HG03039 (cell line): Measurements from ENCODE around the gene MAGOHB.
"Not testable (repeated sequence)": the region's sequence is repeated elsewhere in the genome, so short reads cannot be mapped to it uniquely, and the experiment has no call there.

Experiments
- ATAC-seq: cut with Tn5 transposase; IDR thresholded peaks from one replicate; pipeline ENCODE4 v1.9.1; 2021; ENCODE audit warnings: mild to moderate bottlenecking, moderate library complexity; ENCODE audit not compliant: unreplicated experiment

MAGOHB gene

DNA sequence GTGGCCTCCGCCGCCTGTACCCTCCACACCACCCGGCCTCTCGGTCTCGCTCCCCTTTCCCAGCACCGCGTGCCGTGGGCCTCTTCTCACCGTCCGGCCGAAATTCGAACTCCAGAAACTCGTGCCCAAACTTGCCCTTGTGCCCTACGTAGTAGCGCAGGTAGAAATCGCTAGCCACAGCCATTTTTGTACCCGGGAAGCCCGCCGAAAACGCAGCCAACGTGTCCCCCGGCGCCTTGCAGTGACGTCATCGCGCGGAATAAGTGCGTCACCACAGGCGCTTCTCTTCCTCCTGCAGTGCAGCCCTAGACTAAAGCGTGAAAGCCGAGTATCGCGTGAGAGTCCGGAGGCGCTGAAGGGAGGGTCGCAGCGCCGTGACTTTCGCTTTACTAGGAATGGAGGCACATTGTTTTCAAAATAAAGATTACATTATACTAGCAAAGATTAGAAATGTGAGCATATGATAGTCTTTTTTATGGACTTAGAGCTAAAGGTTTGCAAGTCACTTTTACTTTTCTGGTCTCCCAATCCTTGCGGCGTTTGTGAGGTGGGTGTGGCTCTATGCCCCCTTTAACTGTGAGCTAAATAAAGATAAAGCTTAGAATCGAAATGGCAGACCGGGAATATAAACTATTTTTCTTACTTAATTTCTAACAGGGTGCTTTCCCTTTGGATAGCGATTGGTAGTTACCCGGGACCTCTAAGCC lies at the start of gene MAGOHB:
MAGOHB (minus strand) TSS at position 261 of the 707 bp plus-strand sequence; CDS start at position 184, 77 bp downstream.
- peak; percentile 96 for ATAC-seq

DNA sequence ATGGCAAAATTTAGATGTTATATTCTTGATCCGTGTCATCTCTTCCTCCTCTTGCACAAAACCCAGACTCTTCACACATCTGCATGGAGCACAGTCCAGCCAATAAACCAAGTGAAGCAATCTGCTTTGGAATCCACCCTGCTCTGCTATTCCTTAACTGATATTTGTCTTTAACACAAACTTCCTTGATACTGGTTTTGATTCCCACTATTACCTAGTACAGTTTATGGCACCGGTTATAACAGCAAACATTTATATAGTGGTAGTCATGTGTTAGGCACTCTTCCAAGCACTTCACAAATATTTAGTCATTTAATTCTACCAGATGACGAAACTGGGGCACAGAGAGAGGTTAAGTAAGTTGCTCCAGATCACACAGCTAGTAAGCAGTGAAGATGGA lies 47.9 kb upstream of the MAGOHB start:
- no peak for ATAC-seq

DNA sequence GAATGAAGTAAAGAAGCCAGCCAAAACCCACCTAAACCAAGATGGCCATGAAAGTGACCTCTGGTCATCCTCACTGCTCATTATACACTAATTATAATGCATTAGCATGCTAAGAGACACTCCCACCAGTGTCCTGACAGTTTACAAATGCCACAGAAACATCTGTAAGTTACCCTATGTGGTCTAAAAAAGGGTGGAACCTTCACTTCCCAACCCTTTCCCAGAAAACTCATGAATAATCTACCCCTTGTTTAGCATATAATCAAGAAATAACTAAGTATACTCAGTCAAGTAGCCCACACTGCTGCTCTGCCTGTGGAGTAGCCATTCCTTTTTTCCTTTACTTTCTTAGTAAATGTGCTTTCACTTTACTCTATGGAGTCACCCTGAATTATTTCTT lies 40.6 kb upstream of the MAGOHB start:
- ATAC-seq = no peak

DNA sequence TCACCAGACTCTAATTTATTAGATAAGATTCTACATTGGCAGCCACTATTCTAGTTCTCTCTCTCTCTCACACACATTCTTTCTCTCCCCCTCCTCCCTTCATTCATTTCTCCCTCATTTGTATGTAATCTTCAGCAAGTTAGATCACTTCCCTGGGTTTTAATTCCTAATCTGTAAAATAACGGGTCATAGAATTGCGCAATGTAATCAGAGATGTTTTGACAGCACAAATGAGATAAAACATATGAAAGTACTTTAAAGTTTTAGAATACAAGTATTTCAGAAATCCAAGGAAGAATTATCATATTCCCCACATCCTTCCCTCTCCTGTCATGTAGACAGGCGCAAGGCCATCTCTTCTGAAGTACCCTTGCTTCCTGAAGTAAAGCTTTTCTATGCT lies 38.8 kb upstream of the MAGOHB start:
- ATAC-seq = no peak

DNA sequence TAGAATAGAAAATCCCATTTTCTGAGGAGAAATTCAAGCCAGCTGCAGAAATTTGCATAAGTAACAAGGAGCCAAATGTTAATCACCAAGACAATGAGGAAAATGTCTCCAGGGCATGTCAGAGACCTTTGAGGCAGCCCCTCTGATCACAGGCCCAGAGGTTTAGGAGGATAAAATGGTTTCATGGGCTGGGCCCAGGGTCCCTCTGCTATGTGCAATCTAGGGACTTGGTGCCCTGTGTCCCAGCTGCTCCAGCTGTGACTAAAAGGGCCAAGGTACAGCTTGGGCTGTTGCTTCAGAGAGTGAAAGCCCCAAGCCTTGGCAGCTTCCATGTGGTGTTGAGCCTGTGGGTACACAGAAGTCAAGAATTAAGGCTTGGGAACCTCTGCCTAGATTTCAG lies 33.2 kb upstream of the MAGOHB start:
- not testable (repeated sequence) for ATAC-seq

DNA sequence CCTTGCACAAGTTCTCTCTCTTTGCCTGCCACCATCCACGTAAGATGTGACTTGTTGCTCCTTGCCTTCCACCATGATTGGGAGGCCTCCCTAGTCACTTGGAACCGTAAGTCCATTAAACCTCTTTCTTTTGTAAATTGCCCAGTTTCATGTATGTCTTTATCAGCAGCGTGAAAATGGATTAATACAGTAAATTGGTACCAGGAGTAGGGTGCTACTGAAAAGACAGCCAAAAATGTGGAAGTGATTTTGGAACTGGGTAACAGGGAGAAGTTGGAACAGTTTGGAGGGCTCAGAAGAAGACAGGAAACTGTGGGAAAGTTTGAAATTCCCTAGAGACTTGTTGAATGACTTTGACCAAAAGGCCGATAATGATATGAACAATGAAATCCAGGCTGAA lies 32.5 kb upstream of the MAGOHB start:
- ATAC-seq = no peak

DNA sequence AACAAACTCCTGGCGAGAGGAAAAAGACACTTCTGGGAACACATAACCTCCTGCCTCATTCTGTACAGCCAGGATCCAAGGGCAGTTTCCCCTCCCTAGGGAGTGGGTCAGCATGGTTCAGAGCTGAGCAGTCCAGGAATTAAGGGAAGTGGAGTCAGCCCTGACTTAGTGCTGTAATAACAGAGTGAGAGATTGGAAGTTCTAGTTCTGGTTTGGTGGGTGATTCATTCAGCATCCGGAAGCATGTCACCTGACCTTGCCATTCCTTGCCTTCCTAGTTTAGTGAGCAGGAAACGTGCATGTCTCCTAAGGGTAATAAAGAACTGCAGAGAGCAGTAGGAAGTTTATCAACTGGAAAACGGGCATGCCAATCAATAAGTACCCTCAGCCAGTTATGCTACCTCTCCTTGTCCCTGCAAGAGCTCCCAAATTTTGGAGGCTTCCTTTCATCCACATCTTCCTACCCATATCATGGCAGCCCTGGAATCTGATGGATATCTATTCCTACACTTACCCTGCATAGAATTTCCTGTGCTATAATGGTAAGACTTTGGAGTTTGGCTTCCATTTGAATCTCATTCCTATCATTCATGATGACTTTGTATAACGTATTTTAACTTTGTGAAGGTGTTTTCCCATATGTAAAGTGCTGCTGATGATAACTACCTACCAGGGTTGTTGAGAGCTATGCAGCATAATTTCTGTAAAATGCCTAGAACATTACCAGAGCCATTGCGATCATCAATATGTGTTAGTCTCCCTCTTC lies 28.5 kb upstream of the MAGOHB start:
- no peak for ATAC-seq

DNA sequence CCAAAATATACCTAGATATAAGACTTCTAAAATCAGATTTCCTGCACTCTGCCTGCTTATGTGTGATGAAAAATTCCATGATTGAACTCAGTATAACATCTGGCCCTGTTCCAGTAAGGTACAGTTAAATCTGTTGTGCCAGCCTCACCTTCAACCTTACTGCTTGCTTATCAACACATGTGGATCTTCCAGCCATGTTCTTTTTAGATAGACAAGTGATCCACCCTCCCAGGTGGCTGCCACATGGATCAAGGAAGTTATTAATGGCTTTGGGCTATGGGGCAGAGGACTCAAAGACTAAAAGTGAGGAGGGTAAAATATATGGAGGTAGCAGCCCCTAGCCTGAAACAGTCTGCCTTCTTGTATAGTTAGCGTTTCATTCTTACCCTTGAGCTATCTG lies 25.3 kb upstream of the MAGOHB start:
- ATAC-seq = no peak

DNA sequence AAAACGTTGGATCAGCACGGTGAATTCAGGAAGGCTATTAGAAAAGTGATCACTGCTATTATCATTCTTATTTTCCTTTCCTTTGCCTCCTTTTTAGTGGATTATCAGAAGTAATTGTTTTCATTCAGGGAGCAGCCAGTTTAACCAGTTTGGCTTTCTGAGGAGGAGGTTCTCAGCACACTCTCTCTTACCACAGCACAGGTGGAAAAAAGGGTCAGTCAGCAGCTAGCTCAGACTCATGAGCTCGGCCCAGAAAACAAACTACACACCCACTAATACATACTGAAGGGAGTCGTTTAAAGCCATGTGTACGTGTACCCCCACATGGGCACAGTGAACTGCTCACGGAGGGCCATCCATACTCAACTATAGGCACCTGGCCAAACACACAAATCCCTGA lies 23.2 kb upstream of the MAGOHB start:
- no peak for ATAC-seq

DNA sequence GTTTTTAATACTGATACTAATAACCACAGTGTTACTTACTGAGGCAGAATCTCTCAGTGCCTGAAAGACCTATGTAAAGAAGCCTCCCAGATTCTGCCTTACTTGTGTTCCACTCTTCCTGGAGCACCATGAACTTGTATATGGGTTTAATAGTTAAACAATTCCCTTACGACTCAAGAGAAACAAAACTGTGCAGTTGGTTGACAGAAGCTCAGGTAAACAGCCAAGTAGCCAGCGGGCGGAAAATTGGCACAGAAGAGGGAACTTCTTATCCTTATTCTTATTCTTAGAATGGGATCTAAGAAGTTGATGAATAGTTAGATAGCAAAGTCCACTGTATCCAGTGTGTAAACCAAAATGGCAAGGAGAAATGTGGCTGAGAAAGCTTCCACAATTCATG lies 22.7 kb upstream of the MAGOHB start:
- ATAC-seq = no peak

DNA sequence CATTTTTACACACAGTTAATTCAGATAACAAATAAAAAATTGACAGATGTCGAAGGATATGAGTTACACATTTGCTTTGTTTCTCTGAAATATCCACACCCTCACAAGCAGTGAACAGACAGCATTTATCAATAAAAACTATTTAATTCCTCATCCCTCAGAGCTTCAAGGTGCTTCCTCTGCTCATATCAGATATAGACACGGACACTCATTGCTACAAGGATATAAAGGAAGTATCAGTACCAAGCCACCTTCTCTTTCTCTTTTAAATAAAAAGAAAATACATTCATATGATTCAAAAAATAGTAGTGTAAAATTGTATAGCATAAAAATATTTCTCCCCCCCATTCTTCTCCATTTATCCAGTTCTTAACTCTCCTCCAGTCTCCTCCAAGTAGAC lies 21.9 kb upstream of the MAGOHB start:
- ATAC-seq = no peak

DNA sequence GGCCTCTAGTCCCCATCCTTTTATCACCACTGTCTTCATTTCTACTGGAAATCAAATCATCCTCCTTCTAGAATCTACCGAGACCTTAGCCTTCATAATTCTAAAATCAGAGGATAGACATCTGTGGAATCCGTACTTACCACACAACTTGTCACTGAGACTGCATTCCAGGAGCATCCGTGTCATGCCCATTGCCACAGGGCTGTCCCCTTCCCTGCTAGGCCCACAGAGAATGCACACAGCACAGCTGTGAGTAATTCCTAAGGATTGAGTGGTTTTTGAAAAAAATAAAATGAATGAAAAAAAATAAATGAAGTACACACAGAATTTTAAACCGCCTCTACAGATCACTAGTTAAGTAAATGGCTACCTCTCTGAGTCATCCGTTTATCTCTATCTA lies 21.0 kb upstream of the MAGOHB start:
- no peak for ATAC-seq

DNA sequence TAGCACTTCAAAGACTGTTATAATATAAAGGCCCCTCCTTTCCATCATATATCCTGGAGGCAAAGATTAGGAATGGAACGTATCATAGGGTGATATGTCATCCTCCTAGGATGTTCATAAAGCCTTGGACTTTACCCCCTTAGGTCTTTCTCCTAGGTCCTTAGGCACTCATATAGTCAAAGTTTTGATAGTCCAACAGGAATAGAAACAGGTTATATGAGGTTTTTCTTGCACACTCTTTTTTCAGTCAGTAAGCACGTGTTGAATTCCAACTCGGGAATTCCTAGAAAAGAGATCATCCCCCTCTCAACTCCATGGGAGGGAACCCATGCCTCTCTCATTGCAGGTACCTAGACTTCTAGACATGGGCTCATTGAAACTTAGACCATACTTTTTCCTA lies 20.1 kb upstream of the MAGOHB start:
- no peak for ATAC-seq

DNA sequence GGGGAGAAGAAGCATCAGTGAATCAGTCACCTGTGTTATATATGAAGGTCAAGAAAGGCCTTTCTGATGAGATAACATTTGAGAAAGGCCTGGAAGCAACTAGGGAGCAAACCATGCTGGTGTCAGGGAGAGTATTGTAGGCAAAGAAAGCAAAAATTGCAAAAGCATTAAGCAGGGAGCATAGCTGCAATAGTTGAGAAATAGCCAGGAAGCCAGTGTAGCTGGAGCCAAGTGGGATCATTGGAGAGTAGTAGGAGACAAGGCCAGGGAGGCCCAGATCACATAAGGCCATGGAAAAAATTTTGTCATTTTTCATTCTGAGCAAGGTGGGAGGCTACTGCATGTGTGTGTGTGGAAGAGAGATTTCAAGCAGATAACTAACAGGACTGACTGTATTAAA lies 18.8 kb upstream of the MAGOHB start:
- ATAC-seq = no peak

DNA sequence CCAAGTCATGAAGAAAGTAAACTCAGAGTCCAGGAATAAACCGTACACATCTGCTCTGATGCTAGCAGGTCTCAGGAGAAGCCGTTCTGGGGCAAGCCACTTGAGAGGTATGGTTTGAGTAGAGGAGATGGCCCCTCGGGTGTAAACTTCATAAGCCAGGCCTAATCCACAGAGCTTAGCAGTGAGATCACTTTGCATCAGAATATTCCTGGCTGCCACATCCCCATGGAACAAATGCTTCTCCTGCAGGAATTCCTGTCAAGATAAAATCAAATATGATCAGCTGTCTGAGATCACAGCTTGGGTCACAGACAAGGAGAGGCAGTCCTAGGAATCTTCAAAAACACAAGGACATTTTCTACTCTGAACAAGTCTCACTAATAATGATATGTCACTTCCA lies 11.2 kb upstream of the MAGOHB start:
- no peak for ATAC-seq

DNA sequence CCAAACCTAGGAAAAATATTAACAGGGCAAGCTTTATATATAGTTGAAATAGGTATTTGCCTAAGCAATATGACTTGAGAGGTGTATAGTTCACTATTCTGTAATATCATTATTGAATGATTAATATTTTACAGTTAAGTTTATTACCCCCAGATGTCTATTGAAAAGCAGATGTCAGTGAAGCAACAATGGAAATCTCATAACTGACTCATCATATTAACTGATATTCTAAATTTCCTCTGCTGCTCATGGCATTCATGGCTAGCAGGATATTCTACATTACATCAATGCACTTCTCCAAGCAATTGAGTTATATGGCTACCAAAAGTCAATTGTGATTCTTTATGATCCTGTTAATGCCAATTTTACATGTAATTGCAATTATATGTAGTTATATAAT lies 9.7 kb upstream of the MAGOHB start:
- ATAC-seq = no peak

DNA sequence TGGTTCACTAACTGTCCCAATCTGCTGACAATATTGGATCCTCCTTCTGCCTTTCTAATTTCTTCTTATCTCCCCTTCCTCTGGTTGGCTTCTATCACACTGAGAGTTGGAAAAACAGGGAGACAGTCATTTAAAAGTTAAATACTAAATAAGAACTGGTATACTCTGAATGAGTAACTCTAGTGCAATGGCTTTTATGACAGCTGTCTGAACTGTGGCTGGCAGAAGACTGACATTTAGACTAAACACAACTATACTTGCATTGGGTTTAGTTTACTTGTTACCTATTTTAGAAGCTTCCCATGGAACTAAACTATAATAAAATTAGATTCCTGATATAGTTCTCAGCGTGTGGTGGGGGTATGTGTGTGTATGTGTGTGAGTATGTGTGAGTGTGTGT lies 7.9 kb upstream of the MAGOHB start:
- ATAC-seq = no peak

DNA sequence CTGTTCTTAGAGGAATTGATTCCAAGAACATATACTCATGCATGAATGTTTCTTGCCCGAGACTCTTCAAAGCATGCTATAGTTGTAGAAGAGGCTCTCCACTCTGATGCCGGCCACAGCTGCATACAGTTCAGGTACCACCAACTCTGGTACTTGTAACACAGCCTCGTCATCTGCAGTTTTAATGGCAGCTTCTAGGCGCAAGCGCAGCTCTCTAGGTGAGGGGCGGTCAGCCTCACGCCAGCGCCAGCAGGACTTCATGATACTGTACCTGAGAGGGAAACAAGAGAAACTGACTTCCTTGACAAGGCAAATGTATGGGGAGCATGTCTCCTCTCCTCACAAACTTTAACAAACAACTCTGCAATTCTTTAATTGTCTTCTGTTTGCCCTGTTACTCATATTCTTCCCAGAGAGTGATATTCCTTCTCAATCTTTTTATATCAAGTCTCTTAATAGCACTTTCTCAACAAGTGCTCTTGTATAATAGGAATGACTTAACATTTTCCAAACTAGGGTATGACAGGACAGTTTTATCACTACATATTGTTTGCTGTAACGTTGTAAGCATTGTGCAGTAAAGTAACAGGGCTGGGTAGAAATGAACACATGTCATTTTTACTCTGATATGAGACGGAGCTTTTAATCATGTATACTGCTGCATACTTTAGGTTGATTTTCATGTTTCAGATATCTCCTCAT lies 6.8 kb upstream of the MAGOHB start:
- no peak for ATAC-seq

DNA sequence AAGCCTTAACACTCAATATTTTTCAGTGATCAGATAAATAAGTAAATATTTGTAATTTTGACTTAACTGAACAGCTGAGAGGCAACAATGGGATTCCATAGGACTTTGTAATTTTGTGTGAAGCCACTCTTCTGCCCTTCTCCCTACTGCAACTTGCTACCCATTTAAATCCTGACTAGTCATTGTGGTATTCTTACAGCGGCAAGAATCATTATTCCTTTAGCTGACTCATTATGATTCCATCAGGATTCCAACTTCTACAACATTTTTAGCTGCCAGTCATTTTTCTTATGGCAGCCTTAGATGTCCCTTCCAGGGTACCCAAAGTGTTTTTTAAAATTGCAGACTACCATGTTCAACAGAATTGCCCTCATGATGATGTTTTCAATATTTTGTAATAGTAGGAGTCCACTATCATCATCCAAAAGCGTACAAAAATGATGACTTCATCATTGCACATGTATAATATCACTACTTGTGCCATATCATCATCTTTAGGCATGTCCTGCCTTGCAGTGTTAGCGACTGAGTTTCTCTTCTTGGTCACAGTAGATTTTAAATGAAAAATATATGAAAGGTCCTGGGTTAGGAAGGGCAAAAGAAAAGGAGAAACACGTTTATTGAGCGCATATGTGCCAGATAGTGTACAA lies 5.1 kb upstream of the MAGOHB start:
- ATAC-seq = no peak

DNA sequence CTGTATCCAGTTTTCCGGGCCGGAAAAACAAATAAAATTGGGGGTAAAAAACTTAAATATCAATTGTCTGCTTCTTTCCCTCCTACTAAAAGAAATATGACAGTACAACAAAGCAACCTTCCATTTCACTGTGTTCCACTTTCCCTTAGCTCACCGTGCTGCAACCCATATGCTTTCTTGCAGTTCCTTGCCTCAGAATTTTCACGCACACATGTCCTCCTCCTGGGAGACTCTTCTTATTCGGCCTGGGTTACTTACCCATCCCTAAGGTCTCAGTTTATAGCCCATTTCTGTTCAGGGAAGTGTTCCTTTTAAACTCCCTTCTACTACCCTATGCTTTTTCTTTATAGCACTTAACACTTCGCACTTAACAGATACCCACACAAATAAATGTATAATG lies 4.5 kb upstream of the MAGOHB start:
- no peak for ATAC-seq

DNA sequence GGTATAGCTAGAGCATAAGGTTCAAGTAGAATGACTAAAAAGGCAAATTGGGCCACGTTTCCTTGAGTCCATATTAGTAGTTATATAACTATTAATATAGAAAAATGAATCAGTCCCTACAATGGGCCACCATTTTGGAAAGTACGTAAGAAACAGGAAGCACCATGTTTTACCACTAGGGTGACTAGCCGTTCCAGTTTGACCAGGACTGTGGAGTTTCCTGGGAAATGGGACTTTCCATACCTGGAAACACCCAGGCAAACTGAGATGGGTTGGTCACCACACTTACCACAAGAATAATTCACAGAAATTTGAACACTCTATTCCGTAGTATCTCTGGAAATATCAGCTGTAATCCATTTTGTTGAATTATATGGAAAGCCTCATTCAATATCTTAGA lies 2.1 kb upstream of the MAGOHB start:
- ATAC-seq = no peak

DNA sequence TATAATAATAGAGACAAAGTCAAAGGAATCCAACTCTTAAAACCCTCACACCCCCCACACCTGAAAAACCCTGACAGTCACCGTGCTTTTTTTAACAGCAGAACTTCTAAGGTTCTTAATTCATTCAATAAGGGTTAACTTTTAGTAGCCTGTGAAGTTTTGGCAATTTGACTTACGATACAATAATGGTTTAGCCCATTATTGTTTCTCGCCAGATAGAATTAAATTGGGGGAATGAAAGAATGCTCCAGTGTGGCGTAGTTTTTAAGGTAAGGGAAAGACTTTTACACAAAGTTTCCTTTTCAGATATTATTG lies 604 bp upstream of the MAGOHB start:
- ATAC-seq = no peak
